H9 (cell line): Measurements from ENCODE around the gene VAV3. TPM values are rescaled to one million over a fixed set of nuclear protein-coding genes. Genes with fewer than 3 reads are reported as not detected.

Experiments used
- DNase-seq: peaks from one replicate; pipeline ENCODE4 v3.0.0-alpha.2; 2017
- H2AFZ ChIP-seq: one replicate; pipeline ENCODE4 v1.6.1; 2013; ENCODE audit warnings: mild to moderate bottlenecking, low read length, control low read depth, moderate library complexity
- H2AK5ac ChIP-seq: 2 replicates; pipeline ENCODE4 v1.6.1; 2013; ENCODE audit warnings: low read length, control low read depth, mixed read lengths; ENCODE audit not compliant: insufficient read length
- H2BK120ac ChIP-seq: one replicate; pipeline ENCODE4 v1.6.1; 2013; ENCODE audit warnings: low read depth, mild to moderate bottlenecking, low read length, control low read depth, inconsistent platforms; ENCODE audit not compliant: poor library complexity, severe bottlenecking
- H2BK12ac ChIP-seq: 2 replicates; pipeline ENCODE4 v1.6.1; 2013; ENCODE audit warnings: low read length, control low read depth, mixed read lengths, low read depth; ENCODE audit not compliant: insufficient read length
- H2BK15ac ChIP-seq: 2 replicates; pipeline ENCODE4 v1.6.1; 2013; ENCODE audit warnings: low read depth, low read length, control low read depth
- H2BK20ac ChIP-seq: one replicate; pipeline ENCODE4 v1.6.1; 2013; ENCODE audit warnings: low read depth, mild to moderate bottlenecking, low read length, control low read depth, inconsistent platforms; ENCODE audit not compliant: poor library complexity, severe bottlenecking
- H2BK5ac ChIP-seq: 2 replicates; pipeline ENCODE4 v1.6.1; 2013; ENCODE audit warnings: low read length, control low read depth, mixed read lengths; ENCODE audit not compliant: insufficient read length
- H3K14ac ChIP-seq: 2 replicates; pipeline ENCODE4 v1.6.1; 2013; ENCODE audit warnings: low read length, control low read depth; ENCODE audit not compliant: insufficient read depth
- H3K18ac ChIP-seq: 2 replicates; pipeline ENCODE4 v1.6.1; 2013; ENCODE audit warnings: low read depth, mild to moderate bottlenecking, mixed read lengths, low read length, control low read depth; ENCODE audit not compliant: insufficient read length
- H3K23ac ChIP-seq: 2 replicates; pipeline ENCODE4 v1.6.1; 2013; ENCODE audit warnings: low read length, control low read depth, mixed read lengths, low read depth; ENCODE audit not compliant: insufficient read length
- H3K23me2 ChIP-seq: 2 replicates; pipeline ENCODE4 v1.6.1; 2013; ENCODE audit warnings: low read depth, mild to moderate bottlenecking, mixed read lengths, low read length, control low read depth; ENCODE audit not compliant: insufficient read length, poor library complexity, severe bottlenecking
- H3K27ac ChIP-seq: 2 replicates; pipeline ENCODE4 v1.5.1; 2013; ENCODE audit warnings: low read length, control low read depth, mixed read lengths, low read depth; ENCODE audit not compliant: insufficient read length
- H3K27me3 ChIP-seq: 2 replicates; pipeline ENCODE4 v1.6.1; 2013; ENCODE audit warnings: low read length, control low read depth, inconsistent platforms; ENCODE audit not compliant: insufficient read depth
- H3K4ac ChIP-seq: 2 replicates; pipeline ENCODE4 v1.6.1; 2013; ENCODE audit warnings: low read depth, mild to moderate bottlenecking, control low read depth, inconsistent platforms, low read length, moderate library complexity
- H3K4me1 ChIP-seq: 2 replicates; pipeline ENCODE4 v1.6.1; 2013; ENCODE audit warnings: low read length, control low read depth, inconsistent platforms; ENCODE audit not compliant: insufficient read depth
- H3K4me2 ChIP-seq: 2 replicates; pipeline ENCODE4 v1.6.1; 2013; ENCODE audit warnings: low read length, control low read depth, mixed read lengths; ENCODE audit not compliant: insufficient read length, insufficient read depth
- H3K56ac ChIP-seq: 2 replicates; pipeline ENCODE4 v1.6.1; 2013; ENCODE audit warnings: low read depth, mild to moderate bottlenecking, mixed read lengths, low read length, control low read depth; ENCODE audit not compliant: insufficient read length
- H3K79me1 ChIP-seq: 2 replicates; pipeline ENCODE4 v1.6.1; 2013; ENCODE audit warnings: low read depth, mild to moderate bottlenecking, moderate library complexity, low read length, control low read depth, inconsistent platforms; ENCODE audit not compliant: insufficient read depth, poor library complexity, severe bottlenecking
- H3K79me2 ChIP-seq: 2 replicates; pipeline ENCODE4 v1.6.1; 2013; ENCODE audit warnings: low read length, control low read depth, inconsistent platforms; ENCODE audit not compliant: insufficient read depth
- H3K9ac ChIP-seq: 2 replicates; pipeline ENCODE4 v1.6.1; 2013; ENCODE audit warnings: low read length, control low read depth, mixed read lengths; ENCODE audit not compliant: insufficient read length; ENCODE audit errors: extremely low read depth
- H3K9me3 ChIP-seq: one replicate; pipeline ENCODE4 v1.6.1; 2013; ENCODE audit warnings: low read depth, low read length, inconsistent platforms; ENCODE audit not compliant: control insufficient read depth
- H3T11ph ChIP-seq: one replicate; pipeline ENCODE4 v1.6.1; 2013; ENCODE audit warnings: mild to moderate bottlenecking, low read length, control low read depth, inconsistent platforms
- H4K20me1 ChIP-seq: one replicate; pipeline ENCODE4 v1.6.1; 2013; ENCODE audit not compliant: control insufficient read depth, insufficient read length, insufficient read depth
- H4K5ac ChIP-seq: 2 replicates; pipeline ENCODE4 v1.6.1; 2013; ENCODE audit warnings: low read depth, mild to moderate bottlenecking, mixed read lengths, low read length, control low read depth; ENCODE audit not compliant: insufficient read length
- H4K8ac ChIP-seq: replicated peaks from 2 replicates; pipeline ENCODE4 v1.6.1; 2013; ENCODE audit warnings: low read length, control low read depth, mixed read lengths, low read depth; ENCODE audit not compliant: insufficient read length
- H4K91ac ChIP-seq: 2 replicates; pipeline ENCODE4 v1.6.1; 2013; ENCODE audit warnings: low read depth, mild to moderate bottlenecking, moderate library complexity, mixed read lengths, low read length, control low read depth; ENCODE audit not compliant: insufficient read length
- H3K27ac Mint-ChIP-seq, 3 experiments: 2 replicates in 2 of 3; 3 replicates in 1 of 3; pipeline ENCODE4 v1.8.0; 2020 to 2021; ENCODE audit warnings: mixed read lengths in 3 of 3, mild to moderate bottlenecking in 1 of 3, moderate library complexity in 1 of 3
- H3K27me3 Mint-ChIP-seq: 2 replicates; pipeline ENCODE4 v1.8.0; 2021; ENCODE audit warnings: low read depth, mild to moderate bottlenecking, moderate library complexity, mixed read lengths
- H3K36me3 Mint-ChIP-seq, 3 experiments: 2 replicates in 2 of 3; 3 replicates in 1 of 3; pipeline ENCODE4 v1.8.0; 2020 to 2021; ENCODE audit warnings: low read depth in 3 of 3, mixed read lengths in 3 of 3; ENCODE audit not compliant: insufficient read depth in 1 of 3
- H3K4me1 Mint-ChIP-seq, 2 experiments: 2 replicates each; pipeline ENCODE4 v1.8.0; 2020; ENCODE audit warnings: mixed read lengths in 2 of 2
- H3K4me3 Mint-ChIP-seq, 2 experiments: 2 replicates in 1 of 2; 3 replicates in 1 of 2; pipeline ENCODE4 v1.8.0; 2020 to 2021; ENCODE audit warnings: mild to moderate bottlenecking in 2 of 2, mixed read lengths in 2 of 2, moderate library complexity in 1 of 2
- H3K9me3 Mint-ChIP-seq, 2 experiments: 2 replicates in 1 of 2; 3 replicates in 1 of 2; pipeline ENCODE4 v1.8.0; 2020; ENCODE audit warnings: mild to moderate bottlenecking in 2 of 2, mixed read lengths in 2 of 2, moderate library complexity in 1 of 2
- WGBS: extraction: QIAGEN DNeasy Blood & Tissue Kit; methylation state at CpG from one replicate; pipeline ENCODE4 v1.1.7; 2013; ENCODE audit warnings: missing lambda C conversion rate, low lambda C conversion rate, mixed read lengths; ENCODE audit not compliant: insufficient read length; ENCODE audit errors: extremely low coverage; 5-methylcytosine and 5-hydroxymethylcytosine counted together
- total RNA-seq: library from RNA; stranded (reverse); gene quantifications from 2 replicates; pipeline ENCODE4 v1.2.1, GENCODE V29; 2021
- TF ChIP-seq, protein P1 (sequence below): fragments of 200-600 bp; sonication (generic); conservative IDR thresholded peaks from 3 replicates; pipeline ENCODE4 v1.8.0; 2021; ENCODE audit warnings: antibody characterized with exemption, mild to moderate bottlenecking

VAV3 gene
- total RNA-seq, 1 experiment from 2014 or later = 5.1 TPM

- no peak overlapping the region for H2BK15ac ChIP-seq
- no peak overlapping the region for H3K9ac ChIP-seq
- H3K9me3 ChIP-seq = no peaks in the 10 kb centered on the region
- H2AFZ ChIP-seq = no peak overlapping the region
- TF ChIP-seq, protein P1, sequence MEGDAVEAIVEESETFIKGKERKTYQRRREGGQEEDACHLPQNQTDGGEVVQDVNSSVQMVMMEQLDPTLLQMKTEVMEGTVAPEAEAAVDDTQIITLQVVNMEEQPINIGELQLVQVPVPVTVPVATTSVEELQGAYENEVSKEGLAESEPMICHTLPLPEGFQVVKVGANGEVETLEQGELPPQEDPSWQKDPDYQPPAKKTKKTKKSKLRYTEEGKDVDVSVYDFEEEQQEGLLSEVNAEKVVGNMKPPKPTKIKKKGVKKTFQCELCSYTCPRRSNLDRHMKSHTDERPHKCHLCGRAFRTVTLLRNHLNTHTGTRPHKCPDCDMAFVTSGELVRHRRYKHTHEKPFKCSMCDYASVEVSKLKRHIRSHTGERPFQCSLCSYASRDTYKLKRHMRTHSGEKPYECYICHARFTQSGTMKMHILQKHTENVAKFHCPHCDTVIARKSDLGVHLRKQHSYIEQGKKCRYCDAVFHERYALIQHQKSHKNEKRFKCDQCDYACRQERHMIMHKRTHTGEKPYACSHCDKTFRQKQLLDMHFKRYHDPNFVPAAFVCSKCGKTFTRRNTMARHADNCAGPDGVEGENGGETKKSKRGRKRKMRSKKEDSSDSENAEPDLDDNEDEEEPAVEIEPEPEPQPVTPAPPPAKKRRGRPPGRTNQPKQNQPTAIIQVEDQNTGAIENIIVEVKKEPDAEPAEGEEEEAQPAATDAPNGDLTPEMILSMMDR = no peak
- H3T11ph ChIP-seq = no peak overlapping the region
- no peak overlapping the region for H2BK20ac ChIP-seq
- peaks cover 7 to 13% of the 10 kb centered on the region in 2 experiments for H3K4me1 Mint-ChIP-seq
- no peaks in the 10 kb centered on the region for H3K27me3 ChIP-seq
- no peaks in the 10 kb centered on the region for H3K23me2 ChIP-seq
- no peaks in the 10 kb centered on the region for H3K27me3 Mint-ChIP-seq
- H3K36me3 Mint-ChIP-seq = no peaks in the 10 kb centered on the region
- H3K27ac Mint-ChIP-seq = no peak overlapping the region
- no peak overlapping the region for H4K5ac ChIP-seq
- no peak overlapping the region for H3K27ac ChIP-seq
- no peak overlapping the region for H3K56ac ChIP-seq
- no peak overlapping the region for H2BK12ac ChIP-seq
- H2AK5ac ChIP-seq = no peak overlapping the region
- no peak overlapping the region for H3K4me2 ChIP-seq
- WGBS = no CpG with 5 or more reads among the region's 6 CpGs
- H4K20me1 ChIP-seq = no peaks in the 10 kb centered on the region
- no peak overlapping the region for H3K4ac ChIP-seq
- no peak overlapping the region for H2BK120ac ChIP-seq
- H3K79me1 ChIP-seq = peaks cover 3% of the 10 kb centered on the region
- H3K14ac ChIP-seq = no peak overlapping the region
- no peak overlapping the region for H3K4me3 Mint-ChIP-seq
- DNase-seq = no peak
- H3K23ac ChIP-seq = no peak overlapping the region
- no peaks in the 10 kb centered on the region for H3K79me2 ChIP-seq
- H3K4me1 ChIP-seq = peaks cover 2% of the 10 kb centered on the region; the same call in 1 of the 2 replicates
- H3K18ac ChIP-seq = no peak overlapping the region
- H4K8ac ChIP-seq = no peak overlapping the region
- no peaks in the 10 kb centered on the region for H3K9me3 Mint-ChIP-seq
- no peak overlapping the region for H2BK5ac ChIP-seq
- no peak overlapping the region for H4K91ac ChIP-seq
Measured at GRCh38 chr1:107900090-107900945, 64.7 kb downstream of the VAV3 start.
